22Rv1 (cell line): ENCODE measurements around the gene RBBP8NL.

Source experiments
- ZFX ChIP-seq: fragments of 450-650 bp; IDR thresholded peaks from 2 replicates; pipeline ENCODE4 v1.6.1; 2017; ENCODE audit warnings: antibody characterized with exemption, borderline replicate concordance
- TF ChIP-seq, protein P1 (sequence below): fragments of 450-650 bp; IDR thresholded peaks from 2 replicates; pipeline ENCODE4 v1.5.1; 2017; ENCODE audit warnings: mild to moderate bottlenecking

DNA sequence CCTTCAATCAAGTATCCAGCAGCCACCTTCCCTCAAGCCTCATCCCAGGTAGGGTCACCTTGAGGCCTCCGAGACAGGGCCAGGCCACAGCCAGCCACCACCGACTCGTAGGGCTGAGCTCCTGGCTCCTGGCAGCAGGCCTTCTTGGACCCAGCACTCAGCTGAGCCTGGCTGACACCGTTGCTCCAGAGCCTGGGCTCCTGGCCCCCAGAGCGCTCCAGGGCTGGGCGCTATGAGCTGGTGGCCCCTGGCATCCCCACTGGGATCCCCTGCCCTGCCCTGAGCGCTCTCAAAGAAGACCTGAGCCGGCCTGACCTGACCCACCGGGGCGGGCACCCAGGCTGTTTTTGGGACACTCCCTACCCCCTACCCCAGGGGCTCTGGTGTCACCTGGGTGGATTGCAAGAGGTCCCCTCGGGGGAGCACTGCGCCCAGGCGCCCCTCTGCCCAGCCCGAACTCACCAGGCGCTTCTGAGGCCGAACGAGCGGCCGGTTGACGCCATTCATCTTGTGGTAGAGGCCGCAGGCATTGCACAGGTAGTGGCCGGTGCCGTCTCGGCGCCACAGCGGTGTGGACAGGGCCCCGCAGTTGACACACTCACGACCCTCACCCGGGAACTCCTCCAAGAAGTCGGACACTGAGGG, 45.7 kb upstream of the RBBP8NL start:
- TF ChIP-seq, protein P1, sequence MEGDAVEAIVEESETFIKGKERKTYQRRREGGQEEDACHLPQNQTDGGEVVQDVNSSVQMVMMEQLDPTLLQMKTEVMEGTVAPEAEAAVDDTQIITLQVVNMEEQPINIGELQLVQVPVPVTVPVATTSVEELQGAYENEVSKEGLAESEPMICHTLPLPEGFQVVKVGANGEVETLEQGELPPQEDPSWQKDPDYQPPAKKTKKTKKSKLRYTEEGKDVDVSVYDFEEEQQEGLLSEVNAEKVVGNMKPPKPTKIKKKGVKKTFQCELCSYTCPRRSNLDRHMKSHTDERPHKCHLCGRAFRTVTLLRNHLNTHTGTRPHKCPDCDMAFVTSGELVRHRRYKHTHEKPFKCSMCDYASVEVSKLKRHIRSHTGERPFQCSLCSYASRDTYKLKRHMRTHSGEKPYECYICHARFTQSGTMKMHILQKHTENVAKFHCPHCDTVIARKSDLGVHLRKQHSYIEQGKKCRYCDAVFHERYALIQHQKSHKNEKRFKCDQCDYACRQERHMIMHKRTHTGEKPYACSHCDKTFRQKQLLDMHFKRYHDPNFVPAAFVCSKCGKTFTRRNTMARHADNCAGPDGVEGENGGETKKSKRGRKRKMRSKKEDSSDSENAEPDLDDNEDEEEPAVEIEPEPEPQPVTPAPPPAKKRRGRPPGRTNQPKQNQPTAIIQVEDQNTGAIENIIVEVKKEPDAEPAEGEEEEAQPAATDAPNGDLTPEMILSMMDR, result no peak
- TF ChIP-seq ZFX, result no peak
